WERI-Rb-1 (cell line): ENCODE measurements around the gene HOXC11.
A peak's percentile ranks its signal among the peaks of the same experiment; 100 is the strongest.

Source experiments
- DNase-seq: peaks from one replicate; pipeline ENCODE4 v3.0.0-alpha.2; 2020
- H3K27ac ChIP-seq: fragments of 250-450 bp; sonication (Bioruptor Pico); 2 replicates; pipeline ENCODE4 v1.5.1; 2020; ENCODE audit warnings: mild to moderate bottlenecking, moderate library complexity
- H3K27me3 ChIP-seq: fragments of 250-450 bp; sonication (Bioruptor Pico); 2 replicates; pipeline ENCODE4 v1.5.1; 2021; ENCODE audit warnings: mild to moderate bottlenecking, low read depth, moderate library complexity; ENCODE audit not compliant: insufficient read depth, severe bottlenecking
- H3K36me3 ChIP-seq: fragments of 250-450 bp; sonication (Bioruptor Pico); 2 replicates; pipeline ENCODE4 v1.5.1; 2020; ENCODE audit warnings: mild to moderate bottlenecking, moderate library complexity
- H3K4me3 ChIP-seq: 2 replicates; pipeline ENCODE4 v1.5.1; 2011; ENCODE audit warnings: low read depth, mild to moderate bottlenecking, control low read depth, low read length
- H3K9me3 ChIP-seq: fragments of 250-450 bp; sonication (Bioruptor Pico); 2 replicates; pipeline ENCODE4 v1.5.1; 2021; ENCODE audit warnings: mild to moderate bottlenecking, moderate library complexity; ENCODE audit not compliant: severe bottlenecking
- TF ChIP-seq, protein P1 (sequence below): IDR thresholded peaks from 2 replicates; pipeline ENCODE4 v1.5.1; 2011; ENCODE audit warnings: low read depth, mild to moderate bottlenecking, control low read depth, inconsistent platforms, low read length

Gene HOXC11

GRCh38 chr12:54004841-54005530 is 32.1 kb downstream of the HOXC11 start:
- no peak for DNase-seq
- Histone ChIP-seq H3K27me3 (no peaks in the 10 kb centered on the region), H3K9me3 (no peaks in the 10 kb centered on the region), H3K36me3 (peaks cover 4% of the 10 kb centered on the region), H3K27ac (peak overlapping the region; percentile 22), H3K4me3 (peak overlapping the region; percentile 29; the same call in 1 of the 2 replicates)
- TF ChIP-seq, protein P1, sequence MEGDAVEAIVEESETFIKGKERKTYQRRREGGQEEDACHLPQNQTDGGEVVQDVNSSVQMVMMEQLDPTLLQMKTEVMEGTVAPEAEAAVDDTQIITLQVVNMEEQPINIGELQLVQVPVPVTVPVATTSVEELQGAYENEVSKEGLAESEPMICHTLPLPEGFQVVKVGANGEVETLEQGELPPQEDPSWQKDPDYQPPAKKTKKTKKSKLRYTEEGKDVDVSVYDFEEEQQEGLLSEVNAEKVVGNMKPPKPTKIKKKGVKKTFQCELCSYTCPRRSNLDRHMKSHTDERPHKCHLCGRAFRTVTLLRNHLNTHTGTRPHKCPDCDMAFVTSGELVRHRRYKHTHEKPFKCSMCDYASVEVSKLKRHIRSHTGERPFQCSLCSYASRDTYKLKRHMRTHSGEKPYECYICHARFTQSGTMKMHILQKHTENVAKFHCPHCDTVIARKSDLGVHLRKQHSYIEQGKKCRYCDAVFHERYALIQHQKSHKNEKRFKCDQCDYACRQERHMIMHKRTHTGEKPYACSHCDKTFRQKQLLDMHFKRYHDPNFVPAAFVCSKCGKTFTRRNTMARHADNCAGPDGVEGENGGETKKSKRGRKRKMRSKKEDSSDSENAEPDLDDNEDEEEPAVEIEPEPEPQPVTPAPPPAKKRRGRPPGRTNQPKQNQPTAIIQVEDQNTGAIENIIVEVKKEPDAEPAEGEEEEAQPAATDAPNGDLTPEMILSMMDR: no peak

DNA sequence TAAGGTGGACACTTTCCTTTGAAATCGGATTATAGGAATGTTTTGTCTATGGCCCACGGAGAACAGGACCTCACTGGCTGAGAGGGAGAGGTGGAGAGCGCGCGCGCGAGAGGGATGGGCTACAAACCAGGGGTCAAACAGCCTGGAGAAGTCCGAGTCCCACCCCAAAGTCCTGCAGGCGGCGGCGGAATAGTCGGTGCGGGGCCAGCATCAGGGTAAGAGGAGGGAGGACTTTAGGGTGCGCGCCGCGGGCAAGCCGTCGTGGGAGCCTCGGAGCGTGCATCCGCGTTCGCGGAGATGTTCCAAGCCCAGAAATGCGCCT is 32.6 kb downstream of the HOXC11 start:
- H3K36me3 ChIP-seq: peaks cover 4% of the 10 kb centered on the region
- peak overlapping the region; percentile 29 for H3K4me3 ChIP-seq
- peak overlapping the region; percentile 50 for H3K27ac ChIP-seq
- DNase-seq: no peak
- TF ChIP-seq, protein P1: no peak
- no peaks in the 10 kb centered on the region for H3K9me3 ChIP-seq
- H3K27me3 ChIP-seq: no peaks in the 10 kb centered on the region

- Histone ChIP-seq H3K36me3 (peaks cover 4% of the 10 kb centered on the region), H3K27me3 (no peaks in the 10 kb centered on the region), H3K4me3 (peak overlapping the region; percentile 29), H3K9me3 (no peaks in the 10 kb centered on the region), H3K27ac (peak overlapping the region; percentile 50)
- TF ChIP-seq, protein P1: peak; percentile 89
- DNase-seq: peak; percentile 85
Measured at GRCh38 chr12:54005853-54006558, 33.1 kb downstream of the HOXC11 start.

DNA sequence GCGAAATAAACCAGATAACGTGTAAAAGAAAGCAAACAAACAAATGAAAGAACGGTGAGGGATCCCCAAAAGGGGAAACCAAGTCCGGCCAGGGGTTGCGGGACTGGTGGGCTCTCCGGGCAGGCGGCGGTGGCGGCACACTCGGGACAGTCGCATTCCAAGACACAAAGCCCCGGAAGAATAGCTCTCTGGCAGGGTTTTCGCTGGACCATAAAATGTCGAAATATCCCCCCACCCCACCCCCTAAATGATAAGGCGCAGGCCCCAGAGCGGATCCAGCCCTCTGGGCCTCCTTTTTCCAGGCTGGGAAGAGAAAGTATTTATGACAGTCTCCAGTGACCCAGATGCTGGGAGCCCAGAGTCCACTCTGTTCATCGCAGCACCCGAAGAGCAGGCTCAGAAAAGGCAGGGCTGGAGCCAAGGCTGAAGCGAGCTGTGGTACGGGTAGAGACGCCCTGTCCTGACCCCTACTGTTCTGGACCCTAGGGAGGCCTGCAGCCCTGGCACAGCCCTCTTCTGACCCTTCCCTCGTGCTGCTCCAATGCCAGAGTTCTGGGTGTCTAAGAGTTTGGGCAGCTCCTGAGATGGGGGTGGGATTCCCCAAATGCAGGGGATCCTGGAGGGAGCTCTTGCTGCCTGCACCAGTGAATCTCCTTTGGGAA is 33.8 kb downstream of the HOXC11 start:
- TF ChIP-seq, protein P1: no peak
- H3K27me3 ChIP-seq: no peaks in the 10 kb centered on the region
- H3K36me3 ChIP-seq: peaks cover 4% of the 10 kb centered on the region
- no peak for DNase-seq
- H3K4me3 ChIP-seq: no peak overlapping the region
- H3K27ac ChIP-seq: peak overlapping the region; percentile 50
- no peaks in the 10 kb centered on the region for H3K9me3 ChIP-seq

DNA sequence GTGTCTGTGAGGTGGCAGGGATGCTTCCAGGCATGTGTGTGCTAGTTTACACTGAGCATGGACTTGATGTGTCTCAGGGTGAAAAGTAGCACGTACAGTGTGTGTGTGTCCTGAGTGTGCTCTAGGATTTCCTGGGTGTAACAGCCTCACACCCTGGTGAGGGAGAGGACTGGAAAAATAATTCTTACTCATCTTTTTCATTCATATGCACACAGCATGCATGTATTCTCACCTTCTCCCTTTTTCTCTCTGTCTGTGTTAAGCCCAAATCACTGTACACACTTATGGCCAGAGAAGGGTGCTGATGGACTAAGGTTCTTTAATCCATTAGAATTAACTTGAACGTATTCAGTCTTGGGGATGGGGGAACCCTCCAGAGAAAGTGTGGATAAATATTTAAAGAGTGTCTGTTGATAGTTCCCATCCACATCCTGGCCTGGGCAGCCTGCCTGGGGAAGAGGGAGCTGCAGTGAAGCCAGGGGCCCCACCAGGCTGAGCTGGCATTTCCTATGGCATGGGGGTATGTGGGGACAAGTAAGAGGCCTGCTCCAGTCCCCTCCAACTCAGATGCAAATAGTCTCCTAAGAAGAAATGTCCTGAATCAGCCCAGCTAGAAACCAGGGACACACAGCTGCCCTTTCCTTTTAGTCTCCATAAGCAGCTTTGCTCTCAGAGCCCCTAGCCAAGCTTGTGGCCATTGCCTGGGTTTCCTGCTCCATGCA is 34.8 kb downstream of the HOXC11 start:
- Histone ChIP-seq H3K4me3 (peak overlapping the region; percentile 11; the same call in 1 of the 2 replicates), H3K27me3 (no peaks in the 10 kb centered on the region), H3K36me3 (peaks cover under 1% of the 10 kb centered on the region; the same call in 1 of the 2 replicates), H3K27ac (peak overlapping the region; percentile 47), H3K9me3 (no peaks in the 10 kb centered on the region)
- TF ChIP-seq, protein P1: no peak
- DNase-seq: no peak
